Muscle of back (tissue), 13 donors: ENCODE results near the gene MPDU1. TPM values are rescaled to one million over a fixed set of nuclear protein-coding genes. Genes with fewer than 3 reads are reported as not detected.

Experiments
- DNase-seq, 3 donors: peaks; one replicate each; pipeline versions ENCODE4 v3.0.0 to v3.0.0-alpha.2; 2013
- long read RNA-seq, 9 donors: transcript quantifications; one replicate each; lab custom pipeline, GENCODE V29; 2026
- polyA plus RNA-seq, 10 donors: library from polyadenylated mRNA; unstranded; fragments of 120-200 nt; gene quantifications; one replicate each; pipeline ENCODE4 v1.2.1, GENCODE V29; 2013; ENCODE audit not compliant: insufficient read length in 10 of 10

Gene MPDU1
- 10 to 100 TPM; 41.0 to 62.0 (median 48.0) TPM for polyA plus RNA-seq
- long read RNA-seq, donor 1, transcript MPDU1-201 (7 exons, 1,601 nt): major isoform, 10 of 15 reads
- long read RNA-seq, donor 1, partial matches to known transcripts: 0 of 15 reads
- long read RNA-seq, donor 1, other reads (novel, unspliced or antisense): 0 of 15 reads
- long read RNA-seq, donor 2, transcript MPDU1-201 (7 exons, 1,601 nt): major isoform, 12 of 14 reads
- long read RNA-seq, donor 2, partial matches to known transcripts: 0 of 14 reads
- long read RNA-seq, donor 2, other reads (novel, unspliced or antisense): 0 of 14 reads
- long read RNA-seq, donor 3: 0 reads
- long read RNA-seq, donor 4, transcript MPDU1-201 (7 exons, 1,601 nt): major isoform, 8 of 22 reads
- long read RNA-seq, donor 4, partial matches to known transcripts: 9 of 22 reads
- long read RNA-seq, donor 4, other reads (novel, unspliced or antisense): 0 of 22 reads
- long read RNA-seq, donor 5, transcript MPDU1-201 (7 exons, 1,601 nt): major isoform, 14 of 32 reads
- long read RNA-seq, donor 5, partial matches to known transcripts: 13 of 32 reads
- long read RNA-seq, donor 5, other reads (novel, unspliced or antisense): 0 of 32 reads
- long read RNA-seq, donor 6, transcript MPDU1-201 (7 exons, 1,601 nt): major isoform, 19 of 26 reads
- long read RNA-seq, donor 6, partial matches to known transcripts: 0 of 26 reads
- long read RNA-seq, donor 6, other reads (novel, unspliced or antisense): 0 of 26 reads
- long read RNA-seq, donor 7, transcript MPDU1-201 (7 exons, 1,601 nt): major isoform, 9 of 11 reads
- long read RNA-seq, donor 7, partial matches to known transcripts: 0 of 11 reads
- long read RNA-seq, donor 7, other reads (novel, unspliced or antisense): 0 of 11 reads
- long read RNA-seq, donor 8, transcript MPDU1-201 (7 exons, 1,601 nt): major isoform, 11 of 13 reads
- long read RNA-seq, donor 8, partial matches to known transcripts: 0 of 13 reads
- long read RNA-seq, donor 8, other reads (novel, unspliced or antisense): 0 of 13 reads
- long read RNA-seq, donor 9, partial matches to known transcripts: 0 of 3 reads
- long read RNA-seq, donor 9, other reads (novel, unspliced or antisense): 0 of 3 reads

DNA sequence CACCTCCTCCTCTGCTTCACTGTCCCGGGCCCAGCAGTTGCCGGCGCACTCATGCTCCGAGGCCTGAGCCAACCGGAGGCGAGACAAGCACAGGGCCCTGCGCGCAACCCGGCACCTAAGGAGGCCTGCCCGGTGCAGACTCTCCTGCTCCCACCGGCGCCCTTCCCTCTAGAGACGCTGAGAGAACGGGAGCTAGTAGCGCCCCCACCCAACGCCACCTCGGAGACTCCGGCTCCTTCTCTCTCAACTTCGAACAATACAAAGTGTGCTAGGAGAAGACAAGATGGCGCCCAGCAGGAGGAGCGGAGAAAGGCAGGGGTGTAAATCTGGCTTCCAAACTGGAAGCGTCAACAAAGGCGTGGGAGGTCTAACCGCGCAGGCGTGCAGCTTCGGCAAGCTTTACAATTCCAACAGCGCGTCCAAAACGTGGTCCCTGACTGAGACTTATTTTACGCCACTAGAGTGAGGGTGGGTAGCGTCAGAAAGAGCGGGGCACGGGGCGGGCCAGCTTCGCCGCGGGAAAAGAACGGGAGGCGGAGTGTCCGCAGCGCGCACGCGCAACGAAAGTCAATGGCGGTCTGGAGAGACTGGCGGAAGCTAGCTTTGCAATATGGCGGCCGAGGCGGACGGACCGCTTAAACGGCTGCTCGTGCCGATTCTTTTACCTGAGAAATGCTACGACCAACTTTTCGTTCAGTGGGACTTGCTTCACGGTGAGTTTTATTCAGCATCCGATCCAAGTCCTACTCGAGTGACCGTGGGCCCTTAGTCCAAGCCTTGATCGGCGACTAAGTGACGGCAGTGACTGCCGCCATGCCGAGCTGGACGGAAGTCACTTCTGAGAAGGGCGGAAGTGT is at the start of gene MPDU1:
Gene MPDU1 (plus strand): TSS at position 600 of the 857 bp plus-strand sequence. CDS start 11 bp downstream, at position 611.
- DNase-seq: peak; percentile 98 to 100 (median 99)

DNA sequence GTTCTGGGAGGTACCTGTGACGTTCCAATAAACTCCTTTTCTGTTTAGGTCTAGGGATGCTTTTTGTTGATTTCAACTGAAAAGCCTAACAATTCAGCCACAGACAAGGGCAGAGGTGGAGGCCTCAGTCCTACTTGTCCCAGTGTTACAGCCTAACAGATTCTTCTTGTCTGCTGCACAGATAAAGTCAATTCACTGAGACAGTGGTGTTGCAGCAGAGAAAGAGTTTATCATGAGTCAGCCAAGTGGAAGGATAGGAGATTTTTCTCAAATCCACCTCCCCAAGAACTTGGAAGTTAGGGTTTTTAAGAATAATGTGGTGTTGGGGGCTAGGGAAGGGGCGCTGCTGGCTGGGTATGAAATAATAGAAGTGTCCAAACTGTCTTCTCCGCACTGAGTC is 45.6 kb upstream of the MPDU1 start:
- no peak for DNase-seq

DNA sequence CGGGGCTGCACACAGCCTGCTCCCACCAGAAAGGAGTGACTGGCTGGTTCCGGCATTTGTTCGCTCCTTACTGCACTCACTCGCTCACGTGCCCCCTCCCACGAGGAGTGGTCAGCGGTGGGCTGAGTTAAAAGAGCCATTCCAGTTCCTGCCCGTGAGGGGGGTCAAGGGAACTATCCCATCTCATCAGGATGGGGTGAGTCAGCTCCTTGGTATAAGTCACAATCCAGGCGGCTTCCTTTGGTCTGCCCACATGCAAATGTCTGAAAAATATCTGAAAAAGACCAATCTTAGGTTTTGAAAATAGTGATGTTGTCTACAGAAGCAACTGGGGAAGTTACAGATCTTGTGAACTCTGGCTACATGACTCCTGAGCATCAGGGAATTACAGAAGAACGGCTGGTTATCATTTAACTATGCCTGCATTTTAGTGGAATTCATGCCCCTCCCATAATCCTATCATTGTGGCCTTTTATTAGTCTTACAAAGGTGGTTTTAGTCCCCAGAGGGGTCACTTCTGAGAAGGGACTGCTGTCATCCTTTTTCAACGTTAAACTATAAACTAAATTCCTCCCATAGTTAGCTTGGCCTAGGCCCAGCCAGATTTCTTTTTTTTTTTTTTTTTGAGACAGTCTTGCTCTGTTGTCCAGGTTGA is 44.6 kb upstream of the MPDU1 start:
- DNase-seq: no peak

DNA sequence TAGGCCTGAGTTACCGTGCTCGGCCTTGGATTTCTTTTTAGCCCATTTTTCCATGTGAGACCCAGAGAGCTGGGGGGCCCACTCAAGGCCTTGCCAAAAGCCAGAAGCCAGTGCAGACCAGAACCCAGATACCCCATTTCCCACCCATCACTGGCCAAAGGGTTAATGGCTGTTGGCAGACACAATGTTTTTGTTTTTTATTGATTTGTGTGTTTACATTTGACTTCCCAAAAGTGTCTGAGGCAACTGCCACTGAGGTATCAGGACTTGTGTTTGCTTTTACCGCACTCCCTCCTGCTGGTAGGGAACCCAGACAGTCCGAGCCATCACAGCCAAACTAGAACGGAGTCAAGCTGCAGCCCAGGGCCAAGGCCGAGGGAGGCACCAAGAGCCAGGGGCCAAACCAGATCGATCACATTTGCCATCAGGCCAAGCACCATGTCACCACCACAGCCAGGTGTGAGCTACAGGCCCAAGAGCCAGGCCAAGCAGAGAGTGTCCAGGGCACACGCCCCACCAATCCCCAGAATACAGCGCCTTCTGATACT is 42.5 kb upstream of the MPDU1 start:
- no peak for DNase-seq

DNA sequence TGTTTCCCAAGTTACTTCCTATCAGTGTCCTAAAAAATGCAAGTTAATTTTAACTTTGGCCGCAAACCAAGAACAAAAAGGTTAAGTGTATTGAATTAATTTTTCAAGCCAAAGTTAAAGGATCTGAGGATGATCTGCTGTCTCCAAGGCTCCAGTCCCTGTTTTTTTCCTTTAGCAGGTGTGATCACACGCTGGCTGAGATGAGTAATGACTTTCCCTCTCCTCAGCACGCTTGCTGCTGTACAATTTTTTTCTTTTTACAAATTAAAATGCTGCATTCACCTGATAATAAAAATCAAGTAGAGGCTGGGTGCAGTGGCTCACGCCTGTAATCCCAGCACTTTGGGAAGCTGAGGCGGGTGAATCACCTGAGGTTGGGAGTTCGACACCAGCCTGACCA is 38.7 kb upstream of the MPDU1 start:
- no peak for DNase-seq

DNA sequence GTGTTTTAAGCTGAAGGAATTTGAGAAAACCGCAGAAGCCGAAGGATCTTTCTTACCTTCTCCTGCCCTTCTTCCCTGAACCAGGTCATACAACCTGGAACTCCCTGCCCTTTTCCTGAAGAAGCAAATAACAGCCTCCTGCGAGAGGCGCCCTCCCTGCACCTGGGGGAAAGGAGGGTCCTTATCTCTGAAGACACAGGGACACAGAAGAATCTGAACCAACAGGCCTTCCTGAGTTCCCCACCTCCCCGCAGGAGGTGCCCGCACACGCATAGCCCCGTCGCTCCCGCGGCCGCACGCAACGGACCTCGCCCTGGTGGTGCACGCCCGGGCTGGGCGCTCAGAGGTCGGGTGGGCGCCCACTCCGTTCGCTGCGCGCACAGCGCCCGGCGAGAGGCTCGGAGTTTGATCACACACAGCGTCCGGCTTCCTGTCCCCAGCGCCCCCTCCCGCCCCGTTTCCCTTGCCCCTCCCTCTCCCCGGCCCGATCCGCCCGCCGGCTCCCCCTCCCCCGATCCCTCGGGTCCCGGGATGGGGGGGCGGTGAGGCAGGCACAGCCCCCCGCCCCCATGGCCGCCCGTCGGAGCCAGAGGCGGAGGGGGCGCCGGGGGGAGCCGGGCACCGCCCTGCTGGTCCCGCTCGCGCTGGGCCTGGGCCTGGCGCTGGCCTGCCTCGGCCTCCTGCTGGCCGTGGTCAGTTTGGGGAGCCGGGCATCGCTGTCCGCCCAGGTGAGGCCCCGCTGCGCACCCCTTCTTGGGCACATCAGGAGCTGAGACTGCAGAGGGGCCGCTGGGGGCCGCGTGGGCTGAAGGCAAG is 34.9 kb upstream of the MPDU1 start, which contains the start of gene TNFSF12:
Gene TNFSF12 (plus strand): TSS at position 474 of the 816 bp plus-strand sequence. CDS start 96 bp downstream, at position 570.
- peak in 1 of 3 donors; percentile 85 for DNase-seq

DNA sequence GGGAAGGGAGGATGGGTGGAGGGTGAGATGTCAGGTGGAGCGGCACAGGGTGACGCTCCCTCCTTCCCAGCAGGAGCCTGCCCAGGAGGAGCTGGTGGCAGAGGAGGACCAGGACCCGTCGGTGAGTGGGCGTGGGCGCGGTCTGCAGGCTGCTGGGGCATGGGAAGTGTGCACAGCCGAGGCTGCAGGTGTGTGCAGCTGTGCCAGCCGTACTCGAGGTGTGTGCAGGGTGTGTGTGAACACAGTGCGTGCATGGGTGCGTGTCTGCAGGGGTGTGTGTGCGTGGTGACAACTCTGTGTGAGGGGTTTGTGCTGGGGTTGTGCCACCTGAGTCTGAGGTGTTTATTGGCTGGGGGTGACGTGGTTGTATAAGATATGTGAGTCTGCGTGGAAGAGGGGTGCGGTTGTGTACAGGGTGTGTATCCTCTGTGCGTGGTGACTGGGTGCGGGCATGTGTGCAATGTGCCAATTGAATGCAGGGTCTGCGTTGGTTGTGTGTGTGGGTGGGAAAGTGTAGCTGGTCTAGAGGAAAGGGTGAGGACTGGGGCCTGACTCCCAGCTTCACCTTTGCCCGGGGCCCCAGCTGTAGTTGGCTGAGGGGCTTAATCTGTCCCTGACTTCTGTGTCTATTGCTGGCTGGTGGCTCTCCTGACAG is 34.1 kb upstream of the MPDU1 start:
- DNase-seq: no peak

DNA sequence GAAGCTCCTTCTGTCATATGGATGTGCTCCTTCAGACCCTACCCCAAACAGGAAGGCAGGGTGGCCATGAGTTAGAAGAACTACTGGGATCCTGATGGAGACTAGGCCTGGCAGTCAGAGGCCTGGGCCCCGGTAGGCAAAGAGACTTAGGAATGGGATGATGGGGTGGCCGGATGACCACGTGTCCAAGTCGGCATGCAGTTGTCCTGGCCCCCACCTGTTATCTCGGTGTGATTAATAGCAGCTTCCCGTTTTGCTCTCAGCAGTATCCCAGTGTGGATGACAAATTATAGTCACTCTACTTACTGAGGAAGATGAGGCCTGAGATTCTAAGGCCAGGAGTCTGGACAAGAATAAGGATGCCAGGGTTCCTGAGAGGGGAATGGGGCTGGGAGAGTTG is 33.3 kb upstream of the MPDU1 start:
- DNase-seq: no peak

DNA sequence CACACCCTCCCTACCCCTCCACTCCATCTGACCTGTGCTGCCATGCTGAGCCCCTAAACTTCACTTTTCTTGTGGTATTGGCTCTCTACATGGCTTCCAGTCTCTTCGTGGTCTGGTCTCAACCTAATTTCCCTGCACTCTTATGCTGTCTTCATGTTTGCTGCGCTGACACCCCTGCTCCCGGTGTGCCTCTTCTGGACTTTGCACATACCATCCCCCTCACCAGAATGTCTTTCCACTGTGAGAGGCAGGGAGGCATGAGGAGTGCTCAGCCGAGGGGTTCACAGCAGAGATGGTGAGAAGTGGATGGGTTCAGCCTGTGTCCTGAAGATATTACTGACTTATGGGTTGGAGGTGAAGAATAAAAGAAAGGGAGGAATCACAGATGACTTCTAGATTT is 32.3 kb upstream of the MPDU1 start:
- DNase-seq: no peak

DNA sequence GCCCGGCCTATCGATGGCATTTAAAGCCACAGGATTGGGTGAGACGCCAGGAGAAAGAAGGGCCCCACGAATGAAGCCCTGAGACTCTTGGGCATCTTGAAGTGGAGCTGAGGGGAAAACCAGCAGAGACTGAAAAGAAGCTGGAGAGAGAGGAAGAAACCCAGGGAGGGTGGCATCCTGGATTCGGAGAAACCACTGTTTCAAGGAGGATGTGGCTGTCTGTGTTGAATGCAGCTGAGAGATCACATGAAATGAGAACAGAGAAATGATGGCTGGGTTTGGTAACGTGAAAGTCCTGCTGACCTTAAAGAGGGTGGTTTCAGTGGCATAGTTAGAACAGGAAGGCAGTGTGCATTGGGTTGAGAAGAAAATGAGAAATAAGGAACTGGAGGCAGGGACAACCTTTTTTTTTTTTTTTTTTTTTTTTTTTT is 31.0 kb upstream of the MPDU1 start:
- peak in 1 of 3 donors; percentile 32 for DNase-seq

DNA sequence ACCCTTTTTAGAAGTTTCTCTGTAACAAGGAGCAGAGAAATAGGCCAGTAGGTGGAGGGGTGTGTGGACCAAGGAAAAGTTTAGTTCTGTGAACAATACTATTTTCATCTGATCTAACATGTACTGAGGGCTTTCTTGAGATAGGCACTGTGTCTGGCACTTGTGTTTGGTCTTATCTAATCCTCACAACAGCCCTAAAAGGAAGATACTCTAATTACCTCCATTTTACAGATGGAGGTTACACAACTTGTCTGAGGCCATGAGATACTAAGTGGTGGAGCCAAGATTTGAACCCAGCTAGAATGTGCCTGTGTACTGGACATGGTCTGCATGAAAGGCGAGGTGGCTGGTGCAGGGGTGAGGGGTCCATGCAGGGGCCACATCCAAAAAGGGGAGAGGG is 30.3 kb upstream of the MPDU1 start:
- DNase-seq: no peak

DNA sequence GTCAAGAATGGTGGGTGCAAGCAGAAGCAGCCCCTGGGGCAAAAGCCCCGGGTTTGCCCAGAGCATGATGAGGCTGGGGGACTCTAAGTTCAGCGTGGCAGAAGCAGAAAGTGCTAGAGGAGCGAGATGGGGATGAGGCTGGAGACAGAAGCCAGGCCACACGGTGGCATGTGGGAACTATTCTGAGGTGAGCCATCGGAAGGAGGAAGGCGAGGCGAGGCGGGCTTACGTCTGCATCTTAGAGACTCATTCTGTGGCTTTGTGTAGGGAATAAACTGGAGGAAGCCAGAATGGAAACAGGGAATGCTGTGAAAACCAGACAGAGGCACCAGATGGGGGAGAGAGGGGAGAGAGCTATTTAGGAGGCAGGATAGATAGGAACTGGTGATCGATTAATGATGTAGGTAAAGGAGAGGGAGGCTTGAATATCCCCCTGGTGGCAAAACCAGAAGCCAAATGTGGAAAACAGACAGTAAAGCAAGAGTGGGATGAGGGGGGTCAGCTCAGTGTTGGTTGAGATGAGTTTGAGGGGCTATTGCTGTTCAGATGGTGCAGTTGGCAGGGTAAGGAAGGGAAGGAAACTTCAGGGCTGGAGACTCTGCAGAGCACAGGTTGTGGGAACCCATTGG is 28.2 kb upstream of the MPDU1 start:
- DNase-seq: peak in 1 of 3 donors; percentile 40

DNA sequence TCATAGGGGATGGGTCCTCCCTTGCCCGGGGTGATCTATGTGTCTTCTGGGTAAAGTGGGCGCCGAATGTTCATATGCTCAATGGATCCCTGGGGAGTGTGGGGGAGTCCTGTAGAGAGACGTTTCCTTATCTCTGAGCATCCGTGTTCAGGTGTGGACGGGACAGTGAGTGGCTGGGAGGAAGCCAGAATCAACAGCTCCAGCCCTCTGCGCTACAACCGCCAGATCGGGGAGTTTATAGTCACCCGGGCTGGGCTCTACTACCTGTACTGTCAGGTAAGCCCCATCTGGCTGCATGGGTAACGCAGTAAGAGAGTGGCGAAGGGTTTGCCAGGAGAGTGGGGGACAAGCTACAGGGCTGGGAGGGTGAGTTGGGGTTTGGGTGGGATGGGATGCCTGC is 27.0 kb upstream of the MPDU1 start:
- no peak for DNase-seq

DNA sequence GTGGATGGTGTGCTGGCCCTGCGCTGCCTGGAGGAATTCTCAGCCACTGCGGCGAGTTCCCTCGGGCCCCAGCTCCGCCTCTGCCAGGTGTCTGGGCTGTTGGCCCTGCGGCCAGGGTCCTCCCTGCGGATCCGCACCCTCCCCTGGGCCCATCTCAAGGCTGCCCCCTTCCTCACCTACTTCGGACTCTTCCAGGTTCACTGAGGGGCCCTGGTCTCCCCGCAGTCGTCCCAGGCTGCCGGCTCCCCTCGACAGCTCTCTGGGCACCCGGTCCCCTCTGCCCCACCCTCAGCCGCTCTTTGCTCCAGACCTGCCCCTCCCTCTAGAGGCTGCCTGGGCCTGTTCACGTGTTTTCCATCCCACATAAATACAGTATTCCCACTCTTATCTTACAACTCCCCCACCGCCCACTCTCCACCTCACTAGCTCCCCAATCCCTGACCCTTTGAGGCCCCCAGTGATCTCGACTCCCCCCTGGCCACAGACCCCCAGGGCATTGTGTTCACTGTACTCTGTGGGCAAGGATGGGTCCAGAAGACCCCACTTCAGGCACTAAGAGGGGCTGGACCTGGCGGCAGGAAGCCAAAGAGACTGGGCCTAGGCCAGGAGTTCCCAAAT is 26.4 kb upstream of the MPDU1 start:
- DNase-seq: no peak

DNA sequence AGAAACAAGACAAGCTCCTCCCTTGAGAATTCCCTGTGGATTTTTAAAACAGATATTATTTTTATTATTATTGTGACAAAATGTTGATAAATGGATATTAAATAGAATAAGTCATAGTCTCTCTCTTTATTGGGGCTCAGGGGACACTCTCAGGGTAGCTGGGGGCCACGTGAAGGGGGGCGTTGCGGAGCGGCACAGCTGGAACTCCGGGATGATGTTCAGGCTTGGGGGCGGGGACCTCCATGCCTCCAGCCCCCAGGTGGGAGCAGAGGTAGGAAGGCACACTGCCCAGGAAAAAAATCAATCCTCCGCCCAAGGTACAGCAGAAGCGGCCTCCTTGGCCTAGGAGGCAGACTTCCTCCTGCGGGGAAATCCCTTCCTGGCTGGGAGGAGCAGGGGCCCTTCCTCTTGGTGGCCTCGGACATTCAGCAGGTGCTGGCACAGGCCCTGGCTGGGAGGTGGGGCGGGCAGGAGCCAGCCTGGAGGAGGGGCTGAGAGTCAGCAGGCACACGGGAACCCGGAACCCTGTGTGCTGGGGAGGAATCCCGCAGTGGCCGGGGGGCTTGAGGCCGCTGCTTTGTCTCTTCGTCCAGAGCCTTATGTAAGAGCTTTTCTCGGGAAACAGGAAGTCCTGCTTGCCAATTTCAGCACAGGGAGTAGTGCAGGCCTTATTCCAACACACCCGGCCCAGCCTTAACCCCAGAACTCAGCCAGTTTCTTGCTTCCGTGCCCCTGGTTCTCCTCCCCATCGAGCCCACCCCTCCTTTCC is 25.7 kb upstream of the MPDU1 start:
- peak; percentile 60 to 96 (median 89) for DNase-seq

DNA sequence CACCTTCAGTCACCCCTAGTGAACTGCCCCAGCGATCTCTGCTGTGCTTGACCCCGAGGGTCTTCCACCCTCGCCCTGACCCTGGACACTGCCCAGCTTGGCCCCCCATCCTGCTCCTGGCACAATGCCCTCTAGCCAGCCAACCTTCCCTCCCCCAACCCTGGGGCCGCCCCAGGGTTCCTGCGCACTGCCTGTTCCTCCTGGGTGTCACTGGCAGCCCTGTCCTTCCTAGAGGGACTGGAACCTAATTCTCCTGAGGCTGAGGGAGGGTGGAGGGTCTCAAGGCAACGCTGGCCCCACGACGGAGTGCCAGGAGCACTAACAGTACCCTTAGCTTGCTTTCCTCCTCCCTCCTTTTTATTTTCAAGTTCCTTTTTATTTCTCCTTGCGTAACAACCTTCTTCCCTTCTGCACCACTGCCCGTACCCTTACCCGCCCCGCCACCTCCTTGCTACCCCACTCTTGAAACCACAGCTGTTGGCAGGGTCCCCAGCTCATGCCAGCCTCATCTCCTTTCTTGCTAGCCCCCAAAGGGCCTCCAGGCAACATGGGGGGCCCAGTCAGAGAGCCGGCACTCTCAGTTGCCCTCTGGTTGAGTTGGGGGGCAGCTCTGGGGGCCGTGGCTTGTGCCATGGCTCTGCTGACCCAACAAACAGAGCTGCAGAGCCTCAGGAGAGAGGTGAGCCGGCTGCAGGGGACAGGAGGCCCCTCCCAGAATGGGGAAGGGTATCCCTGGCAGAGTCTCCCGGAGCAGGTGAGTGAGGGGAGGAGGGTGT is 24.9 kb upstream of the MPDU1 start, which contains the start of gene TNFSF13:
Gene TNFSF13 (plus strand): TSS at position 207 of the 776 bp plus-strand sequence. CDS start 290 bp downstream, at position 497.
- no peak for DNase-seq
